Karpas-422 (cell line): ENCODE data around the gene PRDM8. TPM values are rescaled to one million over a fixed set of nuclear protein-coding genes. Genes with fewer than 3 reads are reported as not detected.

Source experiments
- DNase-seq: peaks from one replicate; pipeline ENCODE4 v3.0.0-alpha.2; 2015
- H2AFZ ChIP-seq: fragments of 200-600 bp; sonication (generic); 2 replicates; pipeline ENCODE4 v1.6.1; 2014; ENCODE audit warnings: antibody characterized with exemption, low read length, mixed read lengths
- H3K27ac ChIP-seq: fragments of 200-600 bp; sonication (generic); 2 replicates; pipeline ENCODE4 v1.5.1; 2014; ENCODE audit warnings: mild to moderate bottlenecking, low read length, moderate library complexity
- H3K27me3 ChIP-seq: fragments of 200-600 bp; sonication (generic); 2 replicates; pipeline ENCODE4 v1.6.1; 2014; ENCODE audit warnings: low read length, mixed read lengths
- H3K36me3 ChIP-seq: fragments of 200-600 bp; sonication (generic); 2 replicates; pipeline ENCODE4 v1.6.1; 2014; ENCODE audit warnings: low read length, mixed read lengths; ENCODE audit not compliant: insufficient read depth
- H3K4me1 ChIP-seq: fragments of 200-600 bp; sonication (generic); 2 replicates; pipeline ENCODE4 v1.6.1; 2014; ENCODE audit warnings: mild to moderate bottlenecking, low read length, mixed read lengths
- H3K4me2 ChIP-seq: fragments of 200-600 bp; sonication (generic); 2 replicates; pipeline ENCODE4 v1.6.1; 2014; ENCODE audit warnings: low read length, low read depth, mild to moderate bottlenecking; ENCODE audit not compliant: poor library complexity, severe bottlenecking
- H3K4me3 ChIP-seq: fragments of 200-600 bp; sonication (generic); 2 replicates; pipeline ENCODE4 v1.5.1; 2014; ENCODE audit warnings: mild to moderate bottlenecking, antibody characterized with exemption, low read length, mixed read lengths
- H3K79me2 ChIP-seq: fragments of 200-600 bp; sonication (generic); 2 replicates; pipeline ENCODE4 v1.6.1; 2014; ENCODE audit warnings: mild to moderate bottlenecking, low read length, mixed read lengths
- H3K9ac ChIP-seq: fragments of 200-600 bp; sonication (generic); 2 replicates; pipeline ENCODE4 v1.6.0; 2014; ENCODE audit warnings: low read length
- H3K9me2 ChIP-seq: fragments of 200-600 bp; sonication (generic), shearing (Covaris generic); replicated peaks from 2 replicates; pipeline ENCODE4 v1.6.0; 2014; ENCODE audit warnings: mild to moderate bottlenecking, low read length, moderate library complexity; ENCODE audit not compliant: insufficient read depth
- H3K9me3 ChIP-seq: fragments of 300-700, 200-600 bp; sonication (generic); 2 replicates; pipeline ENCODE4 v1.6.1; 2014; ENCODE audit warnings: low read length, mixed read lengths
- H4K20me1 ChIP-seq: fragments of 200-600 bp; sonication (generic); 2 replicates; pipeline ENCODE4 v1.6.1; 2014; ENCODE audit warnings: mild to moderate bottlenecking, antibody characterized with exemption, low read length, low read depth; ENCODE audit not compliant: insufficient read depth
- total RNA-seq: library from RNA; depleted of rRNA; stranded (reverse); fragments of >200 nt; shearing (Covaris generic); gene quantifications from 2 replicates; pipeline ENCODE4 v1.2.3, GENCODE V29; 2014; ENCODE audit warnings: low replicate concordance

Gene PRDM8
- total RNA-seq, 1 experiment from 2014 or later = not detected

DNA sequence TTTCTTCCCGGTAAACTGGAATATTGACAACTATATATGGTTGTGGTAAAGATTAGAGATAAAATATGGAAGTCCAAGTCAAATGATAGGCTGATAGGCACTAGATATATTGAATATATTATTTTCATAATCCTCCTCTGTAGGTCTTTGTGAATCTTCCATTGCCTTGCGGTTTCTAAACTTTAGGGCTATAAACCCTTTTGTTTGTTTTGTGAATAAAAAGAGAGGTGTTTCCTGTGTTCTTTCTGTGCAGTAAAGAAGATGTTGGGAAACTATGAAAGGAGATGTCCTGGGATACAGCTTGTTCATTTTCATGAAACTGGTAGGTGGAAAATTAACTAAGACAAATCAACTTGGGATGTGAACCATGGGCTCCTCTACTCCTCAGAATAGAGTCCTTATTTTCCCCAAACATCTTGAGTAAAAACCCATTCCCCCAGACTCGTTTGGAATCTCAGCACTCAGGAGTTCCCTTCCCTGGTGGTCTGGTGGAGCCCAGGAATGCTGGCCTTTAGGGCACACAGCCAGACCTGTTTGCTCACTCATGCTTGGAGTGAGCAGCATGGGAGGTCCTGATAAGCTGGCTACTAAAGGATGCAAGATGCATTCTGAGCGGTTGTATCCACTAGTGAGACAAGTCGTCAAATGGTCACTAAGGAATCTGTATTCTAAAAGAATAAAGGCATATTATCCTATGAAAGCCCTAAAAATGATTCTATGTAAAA lies 22.2 kb downstream of the PRDM8 start:
- no peaks in the 10 kb centered on the region for H3K27me3 ChIP-seq
- no peak overlapping the region for H3K27ac ChIP-seq
- H3K9ac ChIP-seq = no peak overlapping the region
- H4K20me1 ChIP-seq = no peaks in the 10 kb centered on the region
- H3K9me3 ChIP-seq = no peaks in the 10 kb centered on the region
- no peaks in the 10 kb centered on the region for H3K9me2 ChIP-seq
- no peaks in the 10 kb centered on the region for H3K79me2 ChIP-seq
- no peak overlapping the region for H2AFZ ChIP-seq
- no peak overlapping the region for H3K4me2 ChIP-seq
- H3K4me3 ChIP-seq = no peak overlapping the region
- H3K4me1 ChIP-seq = no peaks in the 10 kb centered on the region
- DNase-seq = no peak
- H3K36me3 ChIP-seq = no peaks in the 10 kb centered on the region

DNA sequence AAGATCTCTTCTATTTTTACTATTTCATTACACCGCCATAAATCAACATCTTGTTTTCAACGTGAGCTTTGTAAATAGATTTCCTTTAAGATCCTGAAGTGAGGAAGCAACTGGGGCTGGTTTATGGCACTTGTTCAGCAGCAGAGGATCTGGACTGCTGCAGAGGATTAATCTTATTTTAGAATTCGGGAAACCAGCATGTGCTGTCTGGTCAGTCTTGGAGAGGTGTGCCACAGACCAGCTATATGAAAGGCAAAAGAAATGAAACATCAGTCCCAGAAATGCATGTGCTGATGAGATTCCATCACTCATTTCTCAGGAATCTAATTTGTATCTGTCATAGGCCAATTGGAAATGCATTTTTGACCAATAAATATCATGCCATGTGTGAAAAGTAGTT lies 23.4 kb downstream of the PRDM8 start:
- no peaks in the 10 kb centered on the region for H3K9me3 ChIP-seq
- H3K79me2 ChIP-seq = no peaks in the 10 kb centered on the region
- no peaks in the 10 kb centered on the region for H3K4me1 ChIP-seq
- no peaks in the 10 kb centered on the region for H3K27me3 ChIP-seq
- no peaks in the 10 kb centered on the region for H4K20me1 ChIP-seq
- H3K9ac ChIP-seq = no peak overlapping the region
- no peaks in the 10 kb centered on the region for H3K36me3 ChIP-seq
- H3K4me3 ChIP-seq = no peak overlapping the region
- H3K27ac ChIP-seq = no peak overlapping the region
- no peak overlapping the region for H3K4me2 ChIP-seq
- H2AFZ ChIP-seq = no peak overlapping the region
- DNase-seq = no peak
- H3K9me2 ChIP-seq = no peaks in the 10 kb centered on the region

DNA sequence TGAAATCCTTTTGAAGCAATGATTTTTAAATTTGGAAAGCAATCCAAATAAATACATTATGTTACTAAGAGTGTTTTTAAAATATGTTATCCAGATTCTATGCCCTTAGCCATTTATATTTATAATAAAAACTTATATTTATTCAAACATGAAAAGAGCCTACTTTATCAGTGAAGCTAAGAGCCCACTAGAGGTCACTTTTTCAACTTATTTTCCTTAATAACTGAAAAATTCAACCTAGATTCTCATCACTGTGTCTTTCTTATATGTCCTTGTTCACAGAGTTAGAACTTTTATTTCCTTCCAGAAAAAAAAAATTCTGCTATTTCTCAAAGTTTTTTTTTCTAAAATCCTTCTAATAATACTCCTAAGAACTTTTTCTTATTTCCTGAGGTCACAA lies 23.9 kb downstream of the PRDM8 start:
- H3K9me3 ChIP-seq = no peaks in the 10 kb centered on the region
- no peak for DNase-seq

DNA sequence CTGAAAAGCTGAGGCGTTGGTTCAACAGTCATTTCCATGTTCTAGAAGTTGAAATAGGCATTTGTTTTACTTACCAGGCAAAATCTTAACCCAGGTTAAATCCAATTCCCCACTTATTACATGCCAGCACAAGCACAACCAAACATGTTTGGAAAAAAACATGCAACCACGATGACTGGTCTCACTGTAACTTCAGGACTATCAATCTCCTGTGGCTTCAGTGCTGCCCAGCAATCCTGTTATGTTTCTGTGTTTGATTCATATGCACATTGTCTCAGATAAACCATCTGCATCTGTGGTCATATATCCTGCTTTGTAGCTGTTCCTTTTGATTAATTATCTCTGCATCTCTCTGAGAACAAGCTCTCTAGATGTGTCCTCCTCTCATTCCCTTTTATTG lies 28.3 kb downstream of the PRDM8 start:
- H3K9me3 ChIP-seq = no peaks in the 10 kb centered on the region
- no peak overlapping the region for H2AFZ ChIP-seq
- no peaks in the 10 kb centered on the region for H3K9me2 ChIP-seq
- H3K4me2 ChIP-seq = no peak overlapping the region
- no peaks in the 10 kb centered on the region for H3K27me3 ChIP-seq
- no peaks in the 10 kb centered on the region for H3K79me2 ChIP-seq
- no peak overlapping the region for H3K9ac ChIP-seq
- H3K36me3 ChIP-seq = no peaks in the 10 kb centered on the region
- H3K27ac ChIP-seq = no peak overlapping the region
- DNase-seq = no peak
- H3K4me1 ChIP-seq = no peaks in the 10 kb centered on the region
- H4K20me1 ChIP-seq = no peaks in the 10 kb centered on the region
- no peak overlapping the region for H3K4me3 ChIP-seq

More for the DNA sequence above, 23.9 kb downstream of the PRDM8 start:
- Histone ChIP-seq H3K27ac (no peak overlapping the region), H4K20me1 (no peaks in the 10 kb centered on the region), H2AFZ (no peak overlapping the region), H3K79me2 (no peaks in the 10 kb centered on the region), H3K9me2 (no peaks in the 10 kb centered on the region), H3K27me3 (no peaks in the 10 kb centered on the region), H3K4me1 (no peaks in the 10 kb centered on the region), H3K4me3 (no peak overlapping the region), H3K36me3 (no peaks in the 10 kb centered on the region), H3K4me2 (no peak overlapping the region), H3K9ac (no peak overlapping the region)

DNA sequence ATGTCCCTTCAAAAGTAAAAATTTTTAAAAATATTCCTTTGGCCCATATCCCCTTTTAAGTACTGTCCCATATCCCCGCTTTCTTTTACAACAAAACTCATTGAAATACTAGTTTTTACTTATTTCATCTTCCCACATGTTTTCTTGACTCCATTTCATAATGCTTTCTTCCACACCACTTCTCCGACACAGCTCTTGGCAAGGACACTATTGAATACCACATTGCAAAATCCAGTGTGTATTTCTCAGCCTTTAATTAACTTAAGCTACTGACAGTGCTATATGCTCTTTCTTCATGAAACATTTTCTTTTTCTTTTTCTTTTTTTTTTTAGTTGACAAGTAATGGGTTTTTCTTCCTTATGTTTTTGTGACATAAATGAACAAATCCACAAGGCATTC lies 28.8 kb downstream of the PRDM8 start:
- Histone ChIP-seq H2AFZ (no peak overlapping the region), H3K79me2 (no peaks in the 10 kb centered on the region), H3K9me2 (no peaks in the 10 kb centered on the region), H3K4me2 (no peak overlapping the region), H3K9me3 (no peaks in the 10 kb centered on the region), H3K27ac (no peak overlapping the region), H3K36me3 (no peaks in the 10 kb centered on the region), H3K9ac (no peak overlapping the region), H3K4me3 (no peak overlapping the region), H4K20me1 (no peaks in the 10 kb centered on the region), H3K27me3 (no peaks in the 10 kb centered on the region), H3K4me1 (no peaks in the 10 kb centered on the region)
- DNase-seq = no peak

DNA sequence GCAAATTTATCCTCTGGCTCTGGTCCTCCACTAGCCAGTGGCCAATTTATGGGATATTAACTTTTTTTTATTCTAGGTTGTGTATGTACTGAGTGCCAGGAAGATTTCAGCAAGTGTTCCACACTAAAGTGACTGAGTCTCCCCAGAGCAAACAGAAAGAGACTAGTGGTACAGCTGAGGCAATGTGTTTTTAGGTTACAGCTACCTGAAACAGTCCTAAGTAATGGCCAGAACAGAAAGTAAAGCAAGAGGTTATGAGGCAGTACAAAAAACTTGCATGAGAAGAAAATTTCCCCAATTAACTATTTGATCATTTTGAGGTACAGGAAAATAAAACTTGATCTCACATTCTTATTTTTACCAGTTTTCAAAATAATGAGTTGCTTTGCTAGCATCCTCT lies 31.2 kb downstream of the PRDM8 start:
- no peak overlapping the region for H3K27ac ChIP-seq
- H3K79me2 ChIP-seq = no peaks in the 10 kb centered on the region
- no peak overlapping the region for H2AFZ ChIP-seq
- H4K20me1 ChIP-seq = no peaks in the 10 kb centered on the region
- no peaks in the 10 kb centered on the region for H3K9me3 ChIP-seq
- H3K36me3 ChIP-seq = no peaks in the 10 kb centered on the region
- H3K9me2 ChIP-seq = no peaks in the 10 kb centered on the region
- no peak overlapping the region for H3K4me3 ChIP-seq
- no peaks in the 10 kb centered on the region for H3K27me3 ChIP-seq
- H3K9ac ChIP-seq = no peak overlapping the region
- no peak overlapping the region for H3K4me2 ChIP-seq
- H3K4me1 ChIP-seq = no peaks in the 10 kb centered on the region
- no peak for DNase-seq

DNA sequence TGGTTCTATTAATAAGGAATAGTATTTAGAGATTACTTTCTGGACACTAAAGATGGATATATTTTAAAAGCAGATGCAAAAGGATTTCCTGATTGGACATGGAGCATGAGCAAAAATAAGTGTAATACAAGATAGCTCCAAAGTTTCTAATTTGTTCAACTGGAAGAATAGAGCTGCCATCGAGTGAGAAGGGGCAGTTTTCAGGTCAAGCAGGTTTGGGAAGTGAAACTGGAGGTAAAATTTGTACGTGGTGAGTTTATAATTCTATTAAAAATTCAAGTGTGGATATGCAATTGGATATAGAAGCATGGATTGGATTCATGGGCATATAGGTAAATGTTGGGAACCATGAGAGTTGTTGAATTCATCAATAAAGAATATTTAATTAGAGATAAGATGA lies 31.8 kb downstream of the PRDM8 start:
- no peak for DNase-seq
- H3K27me3 ChIP-seq = no peaks in the 10 kb centered on the region
- no peak overlapping the region for H2AFZ ChIP-seq
- no peaks in the 10 kb centered on the region for H4K20me1 ChIP-seq
- no peaks in the 10 kb centered on the region for H3K4me1 ChIP-seq
- no peak overlapping the region for H3K27ac ChIP-seq
- H3K36me3 ChIP-seq = no peaks in the 10 kb centered on the region
- H3K9ac ChIP-seq = no peak overlapping the region
- no peaks in the 10 kb centered on the region for H3K9me2 ChIP-seq
- H3K79me2 ChIP-seq = no peaks in the 10 kb centered on the region
- no peaks in the 10 kb centered on the region for H3K9me3 ChIP-seq
- H3K4me3 ChIP-seq = no peak overlapping the region
- no peak overlapping the region for H3K4me2 ChIP-seq

DNA sequence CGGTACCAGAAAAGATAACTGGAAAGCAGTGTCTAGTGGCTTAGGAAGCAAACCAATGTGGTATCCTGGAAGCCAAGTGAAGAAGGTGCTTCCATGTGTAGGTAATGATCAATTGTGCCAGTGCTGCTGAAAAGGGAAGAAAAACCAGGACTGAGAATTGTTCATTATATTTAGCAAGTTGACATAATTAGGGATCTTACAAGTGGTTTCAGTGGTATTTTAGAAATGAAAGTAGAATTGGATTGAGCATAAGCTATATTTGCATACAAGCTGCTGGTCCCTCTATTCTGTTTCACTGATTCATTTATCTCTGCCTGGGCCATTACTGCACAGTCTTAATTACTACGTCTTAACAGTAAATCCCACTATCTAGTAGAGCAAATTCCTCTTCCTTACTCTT lies 32.3 kb downstream of the PRDM8 start:
- no peaks in the 10 kb centered on the region for H3K4me1 ChIP-seq
- no peaks in the 10 kb centered on the region for H4K20me1 ChIP-seq
- no peaks in the 10 kb centered on the region for H3K79me2 ChIP-seq
- H3K9me3 ChIP-seq = no peaks in the 10 kb centered on the region
- DNase-seq = no peak
- H3K4me3 ChIP-seq = no peak overlapping the region
- H3K36me3 ChIP-seq = no peaks in the 10 kb centered on the region
- H3K9ac ChIP-seq = no peak overlapping the region
- H3K9me2 ChIP-seq = no peaks in the 10 kb centered on the region
- no peak overlapping the region for H3K27ac ChIP-seq
- no peaks in the 10 kb centered on the region for H3K27me3 ChIP-seq
- no peak overlapping the region for H3K4me2 ChIP-seq
- H2AFZ ChIP-seq = no peak overlapping the region
